ENCODE data around the gene VPS13D. TPM values are rescaled to one million over a fixed set of nuclear protein-coding genes. Genes with fewer than 3 reads are reported as not detected.

VPS13D gene
- total RNA-seq, 1 experiment from 2014 or later, result 20.2 TPM

- WGBS (ENCODE audit: extremely low coverage, insufficient read length, low lambda C conversion rate), result no CpG with 5 or more reads among the region's 7 CpGs
- H3K27me3 Mint-ChIP-seq (ENCODE audit: low read depth), result peaks cover 12% of the 10 kb centered on the region
Observed at GRCh38 chr1:12561121-12561520, 331.3 kb downstream of the VPS13D start.

More at GRCh38 chr1:12561121-12561520, 331.3 kb downstream of the VPS13D start:
- Histone ChIP-seq H2AFZ (ENCODE audit: low read length) (no peak overlapping the region), H3K4me1 (ENCODE audit: insufficient read depth, low read length) (no peaks in the 10 kb centered on the region), H3K79me2 (ENCODE audit: insufficient read depth, low read length) (no peaks in the 10 kb centered on the region), H2BK120ac (ENCODE audit: low read depth, low read length, poor library complexity, severe bottlenecking) (no peak overlapping the region), H3K27ac (ENCODE audit: insufficient read length, low read depth, low read length) (no peak overlapping the region), H3K4me2 (ENCODE audit: insufficient read depth, insufficient read length, low read length) (no peak overlapping the region), H3K4ac (ENCODE audit: low read depth, low read length) (no peak overlapping the region), H3T11ph (ENCODE audit: low read length) (no peak overlapping the region), H2BK15ac (ENCODE audit: low read depth, low read length) (no peak overlapping the region), H4K5ac (ENCODE audit: insufficient read length, low read depth, low read length) (no peak overlapping the region), H4K8ac (replicated peaks; ENCODE audit: insufficient read length, low read depth, low read length) (no peak overlapping the region), H3K9ac (ENCODE audit: extremely low read depth, insufficient read length, low read length) (no peak overlapping the region), H2BK20ac (ENCODE audit: low read depth, low read length, poor library complexity, severe bottlenecking) (no peak overlapping the region), H3K14ac (ENCODE audit: insufficient read depth, low read length) (no peak overlapping the region), H3K23ac (ENCODE audit: insufficient read length, low read depth, low read length) (no peak overlapping the region), H3K79me1 (ENCODE audit: insufficient read depth, low read depth, low read length, poor library complexity, severe bottlenecking) (no peaks in the 10 kb centered on the region), H3K56ac (ENCODE audit: insufficient read length, low read depth, low read length) (no peak overlapping the region), H3K18ac (ENCODE audit: insufficient read length, low read depth, low read length) (no peak overlapping the region), H4K20me1 (ENCODE audit: control insufficient read depth, insufficient read depth, insufficient read length) (no peaks in the 10 kb centered on the region), H4K91ac (ENCODE audit: insufficient read length, low read depth, low read length) (no peak overlapping the region), H3K27me3 (ENCODE audit: insufficient read depth, low read length) (no peaks in the 10 kb centered on the region), H2BK5ac (ENCODE audit: insufficient read length, low read length) (no peak overlapping the region), H3K9me3 (ENCODE audit: control insufficient read depth, low read depth, low read length) (no peaks in the 10 kb centered on the region), H2AK5ac (ENCODE audit: insufficient read length, low read length) (no peak overlapping the region), H2BK12ac (ENCODE audit: insufficient read length, low read depth, low read length) (no peak overlapping the region), H3K23me2 (ENCODE audit: insufficient read length, low read depth, low read length, poor library complexity, severe bottlenecking) (no peaks in the 10 kb centered on the region)
- H3K4me3 Mint-ChIP-seq, result no peak overlapping the region
- H3K4me1 Mint-ChIP-seq, result peaks cover 7 to 11% of the 10 kb centered on the region in 2 experiments
- TF ChIP-seq, protein P1, sequence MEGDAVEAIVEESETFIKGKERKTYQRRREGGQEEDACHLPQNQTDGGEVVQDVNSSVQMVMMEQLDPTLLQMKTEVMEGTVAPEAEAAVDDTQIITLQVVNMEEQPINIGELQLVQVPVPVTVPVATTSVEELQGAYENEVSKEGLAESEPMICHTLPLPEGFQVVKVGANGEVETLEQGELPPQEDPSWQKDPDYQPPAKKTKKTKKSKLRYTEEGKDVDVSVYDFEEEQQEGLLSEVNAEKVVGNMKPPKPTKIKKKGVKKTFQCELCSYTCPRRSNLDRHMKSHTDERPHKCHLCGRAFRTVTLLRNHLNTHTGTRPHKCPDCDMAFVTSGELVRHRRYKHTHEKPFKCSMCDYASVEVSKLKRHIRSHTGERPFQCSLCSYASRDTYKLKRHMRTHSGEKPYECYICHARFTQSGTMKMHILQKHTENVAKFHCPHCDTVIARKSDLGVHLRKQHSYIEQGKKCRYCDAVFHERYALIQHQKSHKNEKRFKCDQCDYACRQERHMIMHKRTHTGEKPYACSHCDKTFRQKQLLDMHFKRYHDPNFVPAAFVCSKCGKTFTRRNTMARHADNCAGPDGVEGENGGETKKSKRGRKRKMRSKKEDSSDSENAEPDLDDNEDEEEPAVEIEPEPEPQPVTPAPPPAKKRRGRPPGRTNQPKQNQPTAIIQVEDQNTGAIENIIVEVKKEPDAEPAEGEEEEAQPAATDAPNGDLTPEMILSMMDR (conservative IDR thresholded peaks at IDR 0.05), result no peak
- peaks cover 13 to 44% (median 15%) of the 10 kb centered on the region in 3 experiments for H3K36me3 Mint-ChIP-seq (ENCODE audit: insufficient read depth in 1 of 3, low read depth in 3 of 3)
- peaks cover 32 to 36% of the 10 kb centered on the region in 2 experiments for H3K9me3 Mint-ChIP-seq
- no peak for DNase-seq
- no peak overlapping the region for H3K27ac Mint-ChIP-seq

Small RNA genes lying within 50 kb of the gene (microRNA-seq; reads per million reads assigned to microRNA genes)
- not detected for gene MIR4632 (ENCODE audit: borderline microRNAs expressed)

Other genes starting within 250 kb of the VPS13D start
- 61.4 and 63.3 TPM in 2 replicates for gene MFN2, start 249.6 kb upstream of the VPS13D start, total RNA-seq (2021)
- 52.3 and 54.1 TPM in 2 replicates for gene MIIP, start 210.5 kb upstream of the VPS13D start, total RNA-seq (2021)
- gene TNFRSF8, start 166.7 kb upstream of the VPS13D start, total RNA-seq (2021), result 2.9 and 3.2 TPM in 2 replicates
- gene TNFRSF1B, start 63.0 kb upstream of the VPS13D start, total RNA-seq (2021), result 0.57 and 0.68 TPM in 2 replicates

Data from H9 (cell line).